ENCODE measurements around the gene BLOC1S2. TPM values are rescaled to one million over a fixed set of nuclear protein-coding genes. Genes with fewer than 3 reads are reported as not detected.
"Not testable (repeated sequence)": the region's sequence is repeated elsewhere in the genome, so short reads cannot be mapped to it uniquely, and the experiment has no call there.

The BLOC1S2 gene
- total RNA-seq, 1 donor from 2014 or later, result 87.1 TPM

GRCh38 chr10:100288196-100288595 lies 1.7 kb upstream of the BLOC1S2 start:
- Histone ChIP-seq H3K4me3 (no peak overlapping the region), H3K27ac (no peak overlapping the region), H3K4me1 (peaks cover 5% of the 10 kb centered on the region), H3K36me3 (no peaks in the 10 kb centered on the region), H2AFZ (replicated peaks) (no peak overlapping the region), H3F3A (ENCODE audit: low read depth) (no peaks in the 10 kb centered on the region), H3K27me3 (peaks cover 3% of the 10 kb centered on the region), H3K4me2 (no peak overlapping the region), H3K79me2 (ENCODE audit: low read depth) (peaks cover 32% of the 10 kb centered on the region), H3K9me3 (ENCODE audit: low read depth) (no peaks in the 10 kb centered on the region), H4K20me1 (ENCODE audit: low read depth) (no peaks in the 10 kb centered on the region), H3K9ac (no peak overlapping the region)
- H3K27me3 Mint-ChIP-seq (ENCODE audit: insufficient read depth, low read depth), result peaks cover 11% of the 10 kb centered on the region
- no peaks in the 10 kb centered on the region for H3K9me3 Mint-ChIP-seq
- TF ChIP-seq EZH2phosphoT487 (IDR thresholded peaks at IDR 0.05) (no peak), EZH2 (IDR thresholded peaks at IDR 0.05) (no peak)
- TF ChIP-seq, protein P1, sequence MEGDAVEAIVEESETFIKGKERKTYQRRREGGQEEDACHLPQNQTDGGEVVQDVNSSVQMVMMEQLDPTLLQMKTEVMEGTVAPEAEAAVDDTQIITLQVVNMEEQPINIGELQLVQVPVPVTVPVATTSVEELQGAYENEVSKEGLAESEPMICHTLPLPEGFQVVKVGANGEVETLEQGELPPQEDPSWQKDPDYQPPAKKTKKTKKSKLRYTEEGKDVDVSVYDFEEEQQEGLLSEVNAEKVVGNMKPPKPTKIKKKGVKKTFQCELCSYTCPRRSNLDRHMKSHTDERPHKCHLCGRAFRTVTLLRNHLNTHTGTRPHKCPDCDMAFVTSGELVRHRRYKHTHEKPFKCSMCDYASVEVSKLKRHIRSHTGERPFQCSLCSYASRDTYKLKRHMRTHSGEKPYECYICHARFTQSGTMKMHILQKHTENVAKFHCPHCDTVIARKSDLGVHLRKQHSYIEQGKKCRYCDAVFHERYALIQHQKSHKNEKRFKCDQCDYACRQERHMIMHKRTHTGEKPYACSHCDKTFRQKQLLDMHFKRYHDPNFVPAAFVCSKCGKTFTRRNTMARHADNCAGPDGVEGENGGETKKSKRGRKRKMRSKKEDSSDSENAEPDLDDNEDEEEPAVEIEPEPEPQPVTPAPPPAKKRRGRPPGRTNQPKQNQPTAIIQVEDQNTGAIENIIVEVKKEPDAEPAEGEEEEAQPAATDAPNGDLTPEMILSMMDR (IDR thresholded peaks at IDR 0.05), result no peak
- peak overlapping the region; percentile 55 for H3K27ac Mint-ChIP-seq
- H3K4me3 Mint-ChIP-seq, result peak overlapping the region; percentile 100
- H3K4me1 Mint-ChIP-seq, result peaks cover 16% of the 10 kb centered on the region
- DNase-seq (ENCODE audit: low spot score), result no peak
- peaks cover 2% of the 10 kb centered on the region for H3K36me3 Mint-ChIP-seq

GRCh38 chr10:100287756-100288155 lies 1.3 kb upstream of the BLOC1S2 start:
- Histone ChIP-seq H3K9ac (no peak overlapping the region), H3K9me3 (ENCODE audit: low read depth) (no peaks in the 10 kb centered on the region), H4K20me1 (ENCODE audit: low read depth) (no peaks in the 10 kb centered on the region), H3K4me2 (no peak overlapping the region), H3K36me3 (no peaks in the 10 kb centered on the region), H3F3A (ENCODE audit: low read depth) (no peaks in the 10 kb centered on the region), H2AFZ (replicated peaks) (no peak overlapping the region), H3K27me3 (no peaks in the 10 kb centered on the region), H3K4me1 (peaks cover 5% of the 10 kb centered on the region), H3K79me2 (ENCODE audit: low read depth) (peaks cover 37% of the 10 kb centered on the region), H3K27ac (no peak overlapping the region), H3K4me3 (no peak overlapping the region)
- Mint-ChIP-seq H3K27me3 (ENCODE audit: insufficient read depth, low read depth) (peaks cover 11% of the 10 kb centered on the region), H3K27ac (peak overlapping the region; percentile 55), H3K9me3 (no peaks in the 10 kb centered on the region), H3K36me3 (peaks cover 2% of the 10 kb centered on the region), H3K4me3 (peak overlapping the region; percentile 100), H3K4me1 (peaks cover 16% of the 10 kb centered on the region)
- TF ChIP-seq EZH2phosphoT487 (IDR thresholded peaks at IDR 0.05) (no peak), EZH2 (IDR thresholded peaks at IDR 0.05) (no peak)
- DNase-seq (ENCODE audit: low spot score), result no peak

DNA sequence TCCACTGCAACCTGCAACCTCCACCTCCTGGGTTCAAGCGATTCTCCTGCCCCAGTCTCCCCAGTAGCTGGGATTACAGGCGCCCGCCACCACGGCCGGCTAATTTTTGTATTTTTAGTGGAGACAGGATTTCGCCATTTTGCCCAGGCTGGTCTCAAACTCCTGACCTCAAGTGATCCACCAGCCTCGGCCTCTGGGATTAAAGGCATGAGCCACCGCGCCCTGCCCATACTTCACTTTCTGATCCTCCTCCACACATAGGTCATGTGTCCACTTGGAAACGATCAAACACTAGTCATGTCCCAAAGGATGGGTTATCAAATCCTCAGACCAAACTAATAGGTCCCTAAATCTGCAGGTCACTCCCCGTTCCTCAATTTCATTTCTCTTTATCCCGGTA lies 1.2 kb downstream of the BLOC1S2 start:
- Histone ChIP-seq H3K4me3 (peak overlapping the region; percentile 86), H3K4me2 (peak overlapping the region; percentile 73), H3K79me2 (ENCODE audit: low read depth) (peaks cover 48% of the 10 kb centered on the region)
- not testable (repeated sequence) for H3K36me3 Mint-ChIP-seq; H3K27ac ChIP-seq; H3K9me3 Mint-ChIP-seq; H3K9ac ChIP-seq; H3K36me3 ChIP-seq; H3K4me1 ChIP-seq; H3K27me3 ChIP-seq; DNase-seq (ENCODE audit: low spot score); H2AFZ ChIP-seq (replicated peaks); H3F3A ChIP-seq (ENCODE audit: low read depth); H4K20me1 ChIP-seq (ENCODE audit: low read depth); H3K27me3 Mint-ChIP-seq (ENCODE audit: insufficient read depth, low read depth); H3K9me3 ChIP-seq (ENCODE audit: low read depth)
- Mint-ChIP-seq H3K4me1 (peaks cover 16% of the 10 kb centered on the region), H3K4me3 (peak overlapping the region; percentile 100), H3K27ac (peak overlapping the region; percentile 1)

GRCh38 chr10:100282907-100283306 lies 3.6 kb downstream of the BLOC1S2 start:
- H3K9me3 ChIP-seq (ENCODE audit: low read depth), result no peaks in the 10 kb centered on the region
- H3K79me2 ChIP-seq (ENCODE audit: low read depth), result peaks cover 48% of the 10 kb centered on the region
- H3K9ac ChIP-seq, result no peak overlapping the region
- no peak overlapping the region for H3K4me3 ChIP-seq
- H3K27me3 Mint-ChIP-seq (ENCODE audit: insufficient read depth, low read depth), result peaks cover 8% of the 10 kb centered on the region
- peaks cover 2% of the 10 kb centered on the region for H3K9me3 Mint-ChIP-seq
- H3K27ac ChIP-seq, result no peak overlapping the region
- H3F3A ChIP-seq (ENCODE audit: low read depth), result no peaks in the 10 kb centered on the region
- H3K4me3 Mint-ChIP-seq, result no peak overlapping the region
- no peaks in the 10 kb centered on the region for H4K20me1 ChIP-seq (ENCODE audit: low read depth)
- H3K4me1 ChIP-seq, result peaks cover 5% of the 10 kb centered on the region
- peaks cover 13% of the 10 kb centered on the region for H3K36me3 ChIP-seq
- peaks cover 16% of the 10 kb centered on the region for H3K4me1 Mint-ChIP-seq
- H3K27ac Mint-ChIP-seq, result no peak overlapping the region
- H3K36me3 Mint-ChIP-seq, result peaks cover 17% of the 10 kb centered on the region
- no peak overlapping the region for H2AFZ ChIP-seq (replicated peaks)
- DNase-seq (ENCODE audit: low spot score), result no peak
- H3K27me3 ChIP-seq, result no peaks in the 10 kb centered on the region
- no peak overlapping the region for H3K4me2 ChIP-seq
- TF ChIP-seq, protein P1 (IDR thresholded peaks at IDR 0.05), result no peak
- TF ChIP-seq EZH2phosphoT487 (IDR thresholded peaks at IDR 0.05), result no peak
- TF ChIP-seq EZH2 (IDR thresholded peaks at IDR 0.05), result no peak

DNA sequence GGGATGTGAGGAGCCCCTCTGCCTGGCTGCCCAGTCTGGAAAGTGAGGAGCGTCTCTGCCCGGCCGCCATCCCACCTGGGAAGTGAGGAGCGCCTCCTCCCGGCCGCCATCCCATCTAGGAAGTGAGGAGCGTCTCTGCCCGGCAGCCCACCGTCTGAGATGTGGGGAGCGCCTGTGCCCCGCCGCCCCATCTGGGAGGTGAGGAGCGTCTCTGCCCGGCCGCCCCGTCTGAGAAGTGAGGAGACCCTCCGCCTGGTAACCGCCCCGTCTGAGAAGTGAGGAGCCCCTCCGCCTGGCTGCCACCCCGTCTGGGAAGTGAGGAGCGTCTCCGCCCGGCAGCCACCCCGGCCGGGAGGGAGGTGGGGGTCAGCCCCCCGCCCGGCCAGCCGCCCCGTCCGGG lies 9.5 kb downstream of the BLOC1S2 start:
- H3K4me1 ChIP-seq; H4K20me1 ChIP-seq (ENCODE audit: low read depth); DNase-seq (ENCODE audit: low spot score); H3K27ac Mint-ChIP-seq; H3K27ac ChIP-seq; H3K9me3 ChIP-seq (ENCODE audit: low read depth); H2AFZ ChIP-seq (replicated peaks); H3F3A ChIP-seq (ENCODE audit: low read depth); H3K4me2 ChIP-seq; H3K27me3 ChIP-seq; H3K4me1 Mint-ChIP-seq; H3K4me3 ChIP-seq; H3K27me3 Mint-ChIP-seq (ENCODE audit: insufficient read depth, low read depth); H3K79me2 ChIP-seq (ENCODE audit: low read depth); H3K9ac ChIP-seq; H3K9me3 Mint-ChIP-seq; H3K4me3 Mint-ChIP-seq: not testable (repeated sequence)
- peaks cover 19% of the 10 kb centered on the region for H3K36me3 Mint-ChIP-seq
- peaks cover 18% of the 10 kb centered on the region for H3K36me3 ChIP-seq
